Measurements from ENCODE around the gene FGFR2. TPM values are rescaled to one million over a fixed set of nuclear protein-coding genes. Genes with fewer than 3 reads are reported as not detected.

FGFR2 gene
- total RNA-seq, 3 donors from 2014 or later, result 31.8 to 62.8 (median 44.3) TPM

DNA sequence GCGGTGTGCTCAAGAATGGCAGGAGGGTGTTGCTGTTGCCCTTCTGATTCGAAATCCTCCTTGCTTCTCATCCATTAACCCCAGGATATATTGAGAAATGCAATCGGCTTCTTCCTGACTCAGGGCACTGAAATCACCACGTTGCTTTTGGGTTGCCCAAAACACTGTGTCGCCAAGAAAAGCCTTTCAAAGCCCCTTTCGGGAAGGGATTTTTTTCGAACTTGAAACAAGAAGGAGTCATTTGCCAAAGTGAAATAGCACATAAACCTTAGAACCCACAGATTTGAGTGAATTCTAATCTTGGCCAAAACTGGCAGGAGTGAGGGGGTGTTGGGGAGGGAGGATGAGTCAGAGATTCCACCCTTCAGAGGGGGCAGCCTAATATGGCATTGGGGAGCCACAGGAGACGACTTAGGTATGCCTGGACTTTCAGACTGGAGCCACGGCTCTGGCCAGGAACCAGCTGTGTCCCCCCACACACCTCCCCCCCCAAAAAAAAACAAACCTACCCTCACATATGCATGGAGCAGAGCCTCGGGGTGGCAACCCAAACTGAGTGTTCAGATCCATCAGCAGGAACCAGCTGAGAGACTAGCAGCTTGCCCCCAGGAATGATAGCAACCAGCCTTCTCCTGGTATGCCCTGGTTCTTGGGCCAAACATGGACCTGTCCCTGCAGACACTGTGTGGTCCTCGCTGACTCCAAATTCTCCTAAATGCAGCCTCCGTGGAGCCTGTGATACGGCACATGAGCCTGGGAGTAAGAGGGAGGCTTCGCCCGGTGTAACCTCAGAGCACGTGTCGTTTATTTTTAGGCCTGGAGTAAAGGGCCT is 138.4 kb downstream of the FGFR2 start:
- H3K27ac ChIP-seq, result peak overlapping the region; percentile 5 to 38
- TF ChIP-seq POLR2AphosphoS5 (IDR thresholded peaks at IDR 0.05) (no peak), POLR2A (IDR thresholded peaks at IDR 0.05) (no peak)
- TF ChIP-seq, protein P1, sequence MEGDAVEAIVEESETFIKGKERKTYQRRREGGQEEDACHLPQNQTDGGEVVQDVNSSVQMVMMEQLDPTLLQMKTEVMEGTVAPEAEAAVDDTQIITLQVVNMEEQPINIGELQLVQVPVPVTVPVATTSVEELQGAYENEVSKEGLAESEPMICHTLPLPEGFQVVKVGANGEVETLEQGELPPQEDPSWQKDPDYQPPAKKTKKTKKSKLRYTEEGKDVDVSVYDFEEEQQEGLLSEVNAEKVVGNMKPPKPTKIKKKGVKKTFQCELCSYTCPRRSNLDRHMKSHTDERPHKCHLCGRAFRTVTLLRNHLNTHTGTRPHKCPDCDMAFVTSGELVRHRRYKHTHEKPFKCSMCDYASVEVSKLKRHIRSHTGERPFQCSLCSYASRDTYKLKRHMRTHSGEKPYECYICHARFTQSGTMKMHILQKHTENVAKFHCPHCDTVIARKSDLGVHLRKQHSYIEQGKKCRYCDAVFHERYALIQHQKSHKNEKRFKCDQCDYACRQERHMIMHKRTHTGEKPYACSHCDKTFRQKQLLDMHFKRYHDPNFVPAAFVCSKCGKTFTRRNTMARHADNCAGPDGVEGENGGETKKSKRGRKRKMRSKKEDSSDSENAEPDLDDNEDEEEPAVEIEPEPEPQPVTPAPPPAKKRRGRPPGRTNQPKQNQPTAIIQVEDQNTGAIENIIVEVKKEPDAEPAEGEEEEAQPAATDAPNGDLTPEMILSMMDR (IDR thresholded peaks at IDR 0.05), result no peak
- H3K27me3 ChIP-seq, result no peaks in the 10 kb centered on the region
- no peak overlapping the region for H3K4me3 ChIP-seq
- H3K4me1 ChIP-seq, result no peaks in the 10 kb centered on the region
- no peaks in the 10 kb centered on the region for H3K9me3 ChIP-seq
- DNase-seq (ENCODE audit: low spot score in 2 of 2), result peak in 1 of 2 donors; percentile 64
- H3K36me3 ChIP-seq, result no peaks in the 10 kb centered on the region
- intact Hi-C loops (cut with DNase I; ENCODE audit: low total_unique reads), result no loop called here

DNA sequence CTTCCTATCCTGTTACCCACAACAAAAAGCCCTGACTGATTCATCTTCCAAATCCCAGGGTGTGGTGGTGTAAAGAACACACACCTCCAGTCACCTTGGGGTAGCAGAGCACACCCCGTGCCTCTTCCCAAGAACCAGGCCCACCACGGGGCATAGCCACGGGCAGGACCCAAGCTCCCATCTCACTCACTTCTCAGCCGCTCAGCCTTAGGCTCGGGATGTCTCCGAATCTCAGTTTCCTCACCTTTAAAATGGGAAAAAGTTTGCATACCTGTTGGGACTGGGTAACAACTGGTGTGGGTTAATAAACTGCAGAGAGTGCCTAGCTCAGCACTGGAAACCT is 139.0 kb downstream of the FGFR2 start:
- intact Hi-C loops (cut with DNase I; ENCODE audit: low total_unique reads), result no loop called here
- peak overlapping the region; percentile 5 to 38 for H3K27ac ChIP-seq

DNA sequence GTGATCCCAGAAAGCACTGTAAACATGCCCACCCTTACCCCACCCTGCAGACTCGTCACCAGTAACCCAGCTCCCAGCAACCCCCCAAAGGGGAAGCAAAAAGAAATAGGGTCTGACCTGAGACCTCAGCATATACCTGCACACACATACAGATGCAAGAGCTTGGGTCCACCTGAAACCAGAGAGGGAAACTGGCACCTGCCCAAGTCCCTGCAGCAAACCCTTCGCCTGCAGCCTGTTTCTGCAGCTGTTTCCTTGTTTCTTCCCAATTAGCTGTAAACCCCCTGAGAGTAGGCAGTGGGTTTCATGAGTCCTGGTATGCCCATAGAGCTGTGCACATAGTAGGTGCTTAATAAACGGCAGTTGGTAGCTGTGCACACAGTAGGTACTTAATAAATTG is 140.5 kb downstream of the FGFR2 start:
- Histone ChIP-seq H3K27me3 (no peaks in the 10 kb centered on the region), H3K36me3 (no peaks in the 10 kb centered on the region), H3K4me3 (no peak overlapping the region), H3K27ac (no peak overlapping the region), H3K4me1 (no peaks in the 10 kb centered on the region), H3K9me3 (no peaks in the 10 kb centered on the region)
- TF ChIP-seq POLR2AphosphoS5 (IDR thresholded peaks at IDR 0.05) (no peak), POLR2A (IDR thresholded peaks at IDR 0.05) (no peak)
- intact Hi-C loops (cut with DNase I; ENCODE audit: low total_unique reads), result no loop called here
- DNase-seq (ENCODE audit: low spot score in 2 of 2), result no peak

More for the DNA sequence above, 139.0 kb downstream of the FGFR2 start:
- Histone ChIP-seq H3K27me3 (no peaks in the 10 kb centered on the region), H3K4me3 (no peak overlapping the region), H3K9me3 (no peaks in the 10 kb centered on the region), H3K36me3 (no peaks in the 10 kb centered on the region), H3K4me1 (no peaks in the 10 kb centered on the region)
- TF ChIP-seq POLR2A (IDR thresholded peaks at IDR 0.05) (no peak), POLR2AphosphoS5 (IDR thresholded peaks at IDR 0.05) (no peak)
- TF ChIP-seq, protein P1 (IDR thresholded peaks at IDR 0.05), result no peak
- DNase-seq (ENCODE audit: low spot score in 2 of 2), result no peak

DNA sequence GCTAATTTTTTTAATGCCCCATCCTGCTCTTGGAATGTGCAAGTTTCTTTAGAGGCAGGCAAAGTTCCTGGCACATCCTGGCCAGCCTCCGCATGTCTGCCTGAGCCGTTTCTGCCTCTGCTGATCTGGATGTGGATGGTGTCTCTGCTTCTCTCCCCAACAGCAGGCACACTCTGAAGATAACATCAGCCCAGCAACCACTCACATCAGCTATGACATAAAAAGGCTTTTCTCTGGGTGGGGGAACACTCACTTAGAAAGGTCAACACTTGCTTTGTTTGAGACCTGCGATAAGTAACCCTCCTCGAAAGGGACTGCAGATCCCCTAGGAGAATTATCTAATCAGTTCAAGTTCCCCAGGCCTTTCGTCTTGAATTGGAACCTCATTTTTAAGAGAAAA is 142.9 kb downstream of the FGFR2 start:
- Histone ChIP-seq H3K36me3 (no peaks in the 10 kb centered on the region), H3K27me3 (no peaks in the 10 kb centered on the region), H3K4me1 (no peaks in the 10 kb centered on the region), H3K9me3 (no peaks in the 10 kb centered on the region), H3K27ac (no peak overlapping the region), H3K4me3 (no peak overlapping the region)
- intact Hi-C loops (cut with DNase I; ENCODE audit: low total_unique reads), result no loop called here
- TF ChIP-seq POLR2AphosphoS5 (IDR thresholded peaks at IDR 0.05) (no peak), POLR2A (IDR thresholded peaks at IDR 0.05) (no peak)
- TF ChIP-seq, protein P1 (IDR thresholded peaks at IDR 0.05), result no peak
- DNase-seq (ENCODE audit: low spot score in 2 of 2), result no peak

DNA sequence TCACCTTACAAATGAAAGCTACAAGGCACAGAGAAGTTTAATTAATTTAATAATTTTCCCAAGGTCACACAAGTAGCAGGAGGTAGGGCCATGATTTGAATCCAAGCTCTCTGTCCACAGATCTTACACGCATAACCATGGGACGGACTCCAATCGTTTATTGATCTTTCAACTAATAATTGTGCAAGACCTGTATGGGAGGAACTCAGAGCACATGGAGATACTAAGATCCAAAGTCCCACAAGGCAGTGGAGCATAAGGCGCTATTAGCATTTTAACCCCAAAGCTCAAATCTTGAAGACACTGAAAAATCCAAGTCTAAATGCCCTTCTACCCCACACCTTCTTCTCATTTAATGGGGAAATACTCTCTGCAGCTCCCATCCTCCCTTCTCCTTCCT is 143.5 kb downstream of the FGFR2 start:
- no peaks in the 10 kb centered on the region for H3K9me3 ChIP-seq
- H3K4me3 ChIP-seq, result no peak overlapping the region
- H3K36me3 ChIP-seq, result no peaks in the 10 kb centered on the region
- TF ChIP-seq, protein P1 (IDR thresholded peaks at IDR 0.05), result no peak
- TF ChIP-seq POLR2A (IDR thresholded peaks at IDR 0.05), result no peak
- no peak for TF ChIP-seq POLR2AphosphoS5 (IDR thresholded peaks at IDR 0.05)
- intact Hi-C loops (cut with DNase I; ENCODE audit: low total_unique reads), result no loop called here
- DNase-seq (ENCODE audit: low spot score in 2 of 2), result no peak
- no peaks in the 10 kb centered on the region for H3K27me3 ChIP-seq
- no peaks in the 10 kb centered on the region for H3K4me1 ChIP-seq
- no peak overlapping the region for H3K27ac ChIP-seq

Measured in breast epithelium (tissue), 4 donors.